ENCODE data around the gene SUPT4H1.

SUPT4H1 gene

DNA sequence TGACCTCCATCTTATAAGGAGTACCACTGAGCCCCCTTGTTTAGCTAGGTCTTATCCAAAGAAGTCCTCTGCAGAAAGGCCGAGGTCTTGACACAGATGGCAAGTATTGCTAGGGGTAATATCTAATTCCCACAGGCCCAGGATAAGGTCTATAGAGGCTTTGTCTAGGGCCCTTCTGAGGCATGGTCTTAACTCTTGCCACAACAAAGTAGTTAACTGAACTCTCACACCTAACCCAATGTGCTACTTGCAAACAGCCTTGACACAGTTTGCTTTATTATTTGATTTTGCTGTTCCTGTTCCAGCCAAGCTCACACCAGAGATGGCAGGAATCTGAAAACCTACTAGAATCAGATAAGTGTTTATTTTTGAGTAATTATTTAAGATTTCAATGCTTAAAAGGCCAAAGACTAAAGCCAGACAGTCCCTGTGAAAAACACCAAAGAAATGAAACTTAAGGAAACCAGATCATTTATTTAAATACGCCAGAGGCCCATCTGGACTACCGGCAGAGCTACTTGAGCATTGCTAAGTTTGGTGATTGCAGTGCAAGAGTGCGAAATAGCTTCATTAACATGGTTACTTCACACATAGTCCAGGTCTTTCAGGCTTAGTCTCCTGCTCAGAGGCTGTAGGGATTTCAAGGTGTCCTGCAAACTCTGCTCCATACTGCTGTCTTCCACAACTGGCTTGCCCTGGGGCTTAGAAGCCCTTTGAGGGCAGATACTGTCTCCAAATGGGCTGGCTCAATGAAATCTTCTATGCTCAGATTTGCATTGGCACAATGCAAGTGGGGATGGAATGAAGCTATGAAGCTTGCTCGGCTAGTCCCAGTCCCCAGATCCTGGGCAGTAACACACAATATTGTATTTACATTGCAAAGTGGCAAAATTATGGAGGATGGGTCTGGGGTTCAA lies 28.5 kb upstream of the SUPT4H1 start:
- no peak overlapping the region for H3K4me3 ChIP-seq (ENCODE audit: low read length)
- no peak for DNase-seq (ENCODE audit: low read depth)
- TF ChIP-seq, protein P1, sequence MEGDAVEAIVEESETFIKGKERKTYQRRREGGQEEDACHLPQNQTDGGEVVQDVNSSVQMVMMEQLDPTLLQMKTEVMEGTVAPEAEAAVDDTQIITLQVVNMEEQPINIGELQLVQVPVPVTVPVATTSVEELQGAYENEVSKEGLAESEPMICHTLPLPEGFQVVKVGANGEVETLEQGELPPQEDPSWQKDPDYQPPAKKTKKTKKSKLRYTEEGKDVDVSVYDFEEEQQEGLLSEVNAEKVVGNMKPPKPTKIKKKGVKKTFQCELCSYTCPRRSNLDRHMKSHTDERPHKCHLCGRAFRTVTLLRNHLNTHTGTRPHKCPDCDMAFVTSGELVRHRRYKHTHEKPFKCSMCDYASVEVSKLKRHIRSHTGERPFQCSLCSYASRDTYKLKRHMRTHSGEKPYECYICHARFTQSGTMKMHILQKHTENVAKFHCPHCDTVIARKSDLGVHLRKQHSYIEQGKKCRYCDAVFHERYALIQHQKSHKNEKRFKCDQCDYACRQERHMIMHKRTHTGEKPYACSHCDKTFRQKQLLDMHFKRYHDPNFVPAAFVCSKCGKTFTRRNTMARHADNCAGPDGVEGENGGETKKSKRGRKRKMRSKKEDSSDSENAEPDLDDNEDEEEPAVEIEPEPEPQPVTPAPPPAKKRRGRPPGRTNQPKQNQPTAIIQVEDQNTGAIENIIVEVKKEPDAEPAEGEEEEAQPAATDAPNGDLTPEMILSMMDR (IDR thresholded peaks at IDR 0.05; ENCODE audit: insufficient read depth, low read depth, low read length, missing control alignments): no peak

DNA sequence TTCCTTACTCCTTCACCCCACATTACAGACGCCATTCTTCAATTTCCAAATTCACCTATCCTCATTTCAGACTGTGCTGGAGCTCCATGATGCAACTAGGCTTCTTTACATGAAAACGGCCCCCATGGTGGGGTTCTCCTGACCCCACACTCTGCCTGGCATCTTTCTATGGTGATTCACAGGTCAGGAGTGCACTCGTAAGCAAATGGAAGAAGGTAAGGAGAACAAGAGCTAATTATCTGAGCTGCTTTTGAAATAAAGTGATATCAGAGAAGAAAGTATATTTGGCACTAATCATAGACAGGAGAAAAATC lies 27.5 kb upstream of the SUPT4H1 start:
- no peak overlapping the region for H3K4me3 ChIP-seq (ENCODE audit: low read length)
- TF ChIP-seq, protein P1 (IDR thresholded peaks at IDR 0.05; ENCODE audit: insufficient read depth, low read depth, low read length, missing control alignments): no peak
- no peak for DNase-seq (ENCODE audit: low read depth)

DNA sequence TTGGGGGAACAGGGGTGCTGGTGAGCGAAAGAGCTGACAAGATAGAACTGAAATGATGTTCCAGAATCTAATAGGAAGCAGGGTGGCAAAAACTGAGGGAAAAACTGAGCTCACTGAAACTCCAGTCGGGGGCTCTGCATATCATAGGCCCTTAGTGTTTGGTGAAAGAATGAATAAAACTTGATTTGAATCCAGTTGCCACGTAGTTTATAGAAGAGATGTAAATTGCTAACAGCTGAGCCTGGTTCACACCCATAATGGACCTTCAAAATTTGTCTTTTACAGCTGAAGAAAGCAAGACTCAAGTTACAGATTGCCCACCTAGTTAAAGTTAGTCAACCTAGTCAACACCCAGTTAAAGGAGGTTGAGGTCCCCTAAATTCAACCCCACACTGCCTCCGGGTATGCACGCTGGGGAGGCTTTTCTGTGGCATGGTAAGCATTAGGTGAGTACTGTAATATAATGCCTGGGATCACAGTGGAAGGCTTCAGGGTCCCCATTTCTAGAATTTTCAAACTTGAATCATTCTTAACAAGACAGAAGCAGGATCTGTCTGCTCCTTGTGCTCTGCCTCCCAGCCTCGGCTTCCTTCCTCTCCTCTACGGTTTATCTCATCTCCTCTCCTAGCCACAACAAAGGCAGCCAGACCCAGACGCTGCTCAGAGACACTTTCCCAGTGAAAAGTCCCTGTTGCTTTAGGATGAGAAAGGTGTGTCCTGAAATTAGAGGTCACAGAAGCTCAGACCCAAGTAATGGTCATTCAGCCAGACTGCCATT lies 26.9 kb upstream of the SUPT4H1 start:
- DNase-seq (ENCODE audit: low read depth): no peak
- TF ChIP-seq, protein P1 (IDR thresholded peaks at IDR 0.05; ENCODE audit: insufficient read depth, low read depth, low read length, missing control alignments): no peak
- H3K4me3 ChIP-seq (ENCODE audit: low read length): no peak overlapping the region

DNA sequence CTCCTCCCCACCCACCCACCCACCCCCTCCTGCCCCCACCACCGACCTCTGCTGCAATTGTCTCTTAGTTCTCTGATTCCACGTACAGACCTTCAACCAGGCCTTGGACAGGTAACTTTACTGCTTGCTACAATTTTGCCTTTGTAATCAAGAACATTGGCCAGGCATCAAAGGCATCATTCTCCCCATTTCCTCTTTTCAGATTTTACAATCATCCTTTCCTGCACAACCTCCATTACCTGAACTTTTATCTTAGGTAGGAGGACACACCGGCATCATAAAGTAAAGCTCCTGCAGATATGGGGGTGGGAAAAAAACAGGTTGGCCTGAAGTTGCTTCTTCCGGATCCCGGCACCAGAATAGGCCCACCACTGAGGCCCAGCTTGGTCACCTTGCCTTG lies 25.7 kb upstream of the SUPT4H1 start:
- TF ChIP-seq, protein P1 (IDR thresholded peaks at IDR 0.05; ENCODE audit: insufficient read depth, low read depth, low read length, missing control alignments): no peak
- no peak overlapping the region for H3K4me3 ChIP-seq (ENCODE audit: low read length)
- DNase-seq (ENCODE audit: low read depth): no peak

DNA sequence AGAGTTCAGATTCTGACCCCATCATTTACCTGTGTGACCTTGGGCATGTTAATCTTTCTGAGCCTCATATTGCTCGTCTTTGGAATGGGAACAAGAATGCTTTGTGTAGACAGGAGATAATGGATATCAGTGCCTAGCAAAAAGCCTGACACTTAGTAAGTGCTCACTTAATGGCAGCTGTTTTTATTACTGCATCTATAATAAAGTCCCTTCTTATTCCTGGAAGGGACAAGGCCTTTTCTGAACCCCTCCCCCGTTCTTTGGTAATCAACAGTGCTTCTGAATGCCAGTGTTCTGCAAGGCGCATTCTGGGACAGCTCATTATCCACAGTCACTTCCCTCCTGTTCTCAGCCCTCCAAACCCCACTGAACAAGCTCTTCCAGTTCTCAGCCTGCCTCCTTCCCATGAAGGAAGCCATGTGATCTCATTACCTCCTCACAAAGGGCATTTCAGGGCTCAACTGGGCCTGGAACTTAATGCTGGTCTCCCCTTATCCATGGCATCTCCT lies 25.1 kb upstream of the SUPT4H1 start:
- no peak overlapping the region for H3K4me3 ChIP-seq (ENCODE audit: low read length)
- TF ChIP-seq, protein P1 (IDR thresholded peaks at IDR 0.05; ENCODE audit: insufficient read depth, low read depth, low read length, missing control alignments): no peak
- DNase-seq (ENCODE audit: low read depth): peak; percentile 97

DNA sequence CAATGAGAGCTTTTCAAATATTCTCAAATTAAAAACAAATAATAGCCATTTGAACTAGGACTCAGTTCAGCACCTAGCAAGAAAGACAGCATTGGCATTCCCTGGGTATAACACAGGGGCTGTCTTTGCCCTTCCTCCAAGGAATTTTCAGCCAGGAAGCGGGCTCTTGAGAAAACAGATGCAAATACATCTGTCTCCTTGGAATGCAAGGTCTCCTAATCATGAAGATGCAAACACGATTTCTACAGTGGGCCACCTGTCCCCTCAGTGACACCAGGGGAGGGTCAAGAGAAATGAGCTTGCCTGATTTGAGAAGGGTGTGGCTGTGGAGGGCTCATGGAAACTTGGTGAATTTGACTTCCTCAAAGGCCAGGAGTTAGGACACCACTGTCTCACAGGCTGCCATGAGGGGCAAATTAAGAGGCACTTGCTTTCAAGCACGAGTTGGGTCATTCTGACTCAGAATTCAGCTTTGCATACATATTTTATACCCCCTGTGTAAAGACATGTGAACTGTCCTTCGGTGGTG lies 24.5 kb upstream of the SUPT4H1 start:
- DNase-seq (ENCODE audit: low read depth): no peak
- TF ChIP-seq, protein P1 (IDR thresholded peaks at IDR 0.05; ENCODE audit: insufficient read depth, low read depth, low read length, missing control alignments): no peak
- H3K4me3 ChIP-seq (ENCODE audit: low read length): no peak overlapping the region
